Measurements from ENCODE around the gene ENTPD5.
A peak's percentile ranks its signal among the peaks of the same experiment; 100 is the strongest.

The ENTPD5 gene

GRCh38 chr14:74018586-74019407 is at the start of gene ENTPD5, which contains the start of gene BBOF1 (continued):
- no peak for TF ChIP-seq ZNF560 (tag by site-specific recombination; IDR thresholded peaks at IDR 0.05; ENCODE audit: borderline replicate concordance)
- TF ChIP-seq ZNF747 (tag by site-specific recombination; IDR thresholded peaks at IDR 0.05) = no peak
- TF ChIP-seq ZBTB1 (tag by site-specific recombination; IDR thresholded peaks at IDR 0.05) = no peak
- no peak for TF ChIP-seq ZNF521 (tag by site-specific recombination; IDR thresholded peaks at IDR 0.05)
- TF ChIP-seq HOXD13 (CRISPR knock-in tag; IDR thresholded peaks at IDR 0.05; ENCODE audit: borderline replicate concordance) = no peak
- TF ChIP-seq ZXDB (tag by site-specific recombination; IDR thresholded peaks at IDR 0.05) = peak; percentile 40
- no peak for TF ChIP-seq ZNF416 (tag by site-specific recombination; IDR thresholded peaks at IDR 0.05)
- no peak for TF ChIP-seq ZNF518A (tag by site-specific recombination; conservative IDR thresholded peaks at IDR 0.05; ENCODE audit: low read depth)
- TF ChIP-seq, protein P1, sequence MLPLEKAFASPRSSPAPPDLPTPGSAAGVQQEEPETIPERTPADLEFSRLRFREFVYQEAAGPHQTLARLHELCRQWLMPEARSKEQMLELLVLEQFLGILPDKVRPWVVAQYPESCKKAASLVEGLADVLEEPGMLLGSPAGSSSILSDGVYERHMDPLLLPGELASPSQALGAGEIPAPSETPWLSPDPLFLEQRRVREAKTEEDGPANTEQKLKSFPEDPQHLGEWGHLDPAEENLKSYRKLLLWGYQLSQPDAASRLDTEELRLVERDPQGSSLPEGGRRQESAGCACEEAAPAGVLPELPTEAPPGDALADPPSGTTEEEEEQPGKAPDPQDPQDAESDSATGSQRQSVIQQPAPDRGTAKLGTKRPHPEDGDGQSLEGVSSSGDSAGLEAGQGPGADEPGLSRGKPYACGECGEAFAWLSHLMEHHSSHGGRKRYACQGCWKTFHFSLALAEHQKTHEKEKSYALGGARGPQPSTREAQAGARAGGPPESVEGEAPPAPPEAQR (tag by site-specific recombination; IDR thresholded peaks at IDR 0.05) = no peak
- 0 out of 2 replicates have a peak, but pooled peaks have one; percentile 51 for TF ChIP-seq KLF16 (tag by site-specific recombination; IDR thresholded peaks at IDR 0.05)
- TF ChIP-seq ZEB2 (tag by site-specific recombination; IDR thresholded peaks at IDR 0.05) = 0 out of 2 replicates have a peak, but pooled peaks have one; percentile 23
- peak; percentile 72; the same call in 1 of the 2 replicates for TF ChIP-seq ZNF501 (tag by site-specific recombination; IDR thresholded peaks at IDR 0.05)
- peak; percentile 65; the same call in 1 of the 2 replicates for TF ChIP-seq ZBTB48 (tag by site-specific recombination; IDR thresholded peaks at IDR 0.05)
- TF ChIP-seq ZNF221 (tag by site-specific recombination; IDR thresholded peaks at IDR 0.05; ENCODE audit: borderline replicate concordance) = no peak
- TF ChIP-seq, protein P2, sequence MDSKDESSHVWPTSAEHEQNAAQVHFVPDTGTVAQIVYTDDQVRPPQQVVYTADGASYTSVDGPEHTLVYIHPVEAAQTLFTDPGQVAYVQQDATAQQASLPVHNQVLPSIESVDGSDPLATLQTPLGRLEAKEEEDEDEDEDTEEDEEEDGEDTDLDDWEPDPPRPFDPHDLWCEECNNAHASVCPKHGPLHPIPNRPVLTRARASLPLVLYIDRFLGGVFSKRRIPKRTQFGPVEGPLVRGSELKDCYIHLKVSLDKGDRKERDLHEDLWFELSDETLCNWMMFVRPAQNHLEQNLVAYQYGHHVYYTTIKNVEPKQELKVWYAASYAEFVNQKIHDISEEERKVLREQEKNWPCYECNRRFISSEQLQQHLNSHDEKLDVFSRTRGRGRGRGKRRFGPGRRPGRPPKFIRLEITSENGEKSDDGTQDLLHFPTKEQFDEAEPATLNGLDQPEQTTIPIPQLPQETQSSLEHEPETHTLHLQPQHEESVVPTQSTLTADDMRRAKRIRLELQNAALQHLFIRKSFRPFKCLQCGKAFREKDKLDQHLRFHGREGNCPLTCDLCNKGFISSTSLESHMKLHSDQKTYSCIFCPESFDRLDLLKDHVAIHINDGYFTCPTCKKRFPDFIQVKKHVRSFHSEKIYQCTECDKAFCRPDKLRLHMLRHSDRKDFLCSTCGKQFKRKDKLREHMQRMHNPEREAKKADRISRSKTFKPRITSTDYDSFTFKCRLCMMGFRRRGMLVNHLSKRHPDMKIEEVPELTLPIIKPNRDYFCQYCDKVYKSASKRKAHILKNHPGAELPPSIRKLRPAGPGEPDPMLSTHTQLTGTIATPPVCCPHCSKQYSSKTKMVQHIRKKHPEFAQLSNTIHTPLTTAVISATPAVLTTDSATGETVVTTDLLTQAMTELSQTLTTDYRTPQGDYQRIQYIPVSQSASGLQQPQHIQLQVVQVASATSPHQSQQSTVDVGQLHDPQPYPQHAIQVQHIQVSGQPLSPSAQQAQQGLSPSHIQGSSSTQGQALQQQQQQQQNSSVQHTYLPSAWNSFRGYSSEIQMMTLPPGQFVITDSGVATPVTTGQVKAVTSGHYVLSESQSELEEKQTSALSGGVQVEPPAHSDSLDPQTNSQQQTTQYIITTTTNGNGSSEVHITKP (tag by site-specific recombination; IDR thresholded peaks at IDR 0.05) = peak; percentile 39
- no peak for TF ChIP-seq PRDM4 (tag by site-specific recombination; IDR thresholded peaks at IDR 0.05)
- TF ChIP-seq, protein P3, sequence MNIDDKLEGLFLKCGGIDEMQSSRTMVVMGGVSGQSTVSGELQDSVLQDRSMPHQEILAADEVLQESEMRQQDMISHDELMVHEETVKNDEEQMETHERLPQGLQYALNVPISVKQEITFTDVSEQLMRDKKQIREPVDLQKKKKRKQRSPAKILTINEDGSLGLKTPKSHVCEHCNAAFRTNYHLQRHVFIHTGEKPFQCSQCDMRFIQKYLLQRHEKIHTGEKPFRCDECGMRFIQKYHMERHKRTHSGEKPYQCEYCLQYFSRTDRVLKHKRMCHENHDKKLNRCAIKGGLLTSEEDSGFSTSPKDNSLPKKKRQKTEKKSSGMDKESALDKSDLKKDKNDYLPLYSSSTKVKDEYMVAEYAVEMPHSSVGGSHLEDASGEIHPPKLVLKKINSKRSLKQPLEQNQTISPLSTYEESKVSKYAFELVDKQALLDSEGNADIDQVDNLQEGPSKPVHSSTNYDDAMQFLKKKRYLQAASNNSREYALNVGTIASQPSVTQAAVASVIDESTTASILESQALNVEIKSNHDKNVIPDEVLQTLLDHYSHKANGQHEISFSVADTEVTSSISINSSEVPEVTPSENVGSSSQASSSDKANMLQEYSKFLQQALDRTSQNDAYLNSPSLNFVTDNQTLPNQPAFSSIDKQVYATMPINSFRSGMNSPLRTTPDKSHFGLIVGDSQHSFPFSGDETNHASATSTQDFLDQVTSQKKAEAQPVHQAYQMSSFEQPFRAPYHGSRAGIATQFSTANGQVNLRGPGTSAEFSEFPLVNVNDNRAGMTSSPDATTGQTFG (tag by site-specific recombination; IDR thresholded peaks at IDR 0.05; ENCODE audit: borderline replicate concordance) = no peak
- TF ChIP-seq SP2 (tag by site-specific recombination; IDR thresholded peaks at IDR 0.05) = peak; percentile 34
- no peak; the same call in 1 of the 2 replicates for TF ChIP-seq OSR2 (tag by site-specific recombination; IDR thresholded peaks at IDR 0.05)
- no peak for TF ChIP-seq MYNN (tag by site-specific recombination; IDR thresholded peaks at IDR 0.05; ENCODE audit: borderline replicate concordance)
- no peak for TF ChIP-seq GFI1B (tag by site-specific recombination; IDR thresholded peaks at IDR 0.05)
- no peak for TF ChIP-seq ZNF549 (tag by site-specific recombination; IDR thresholded peaks at IDR 0.05)
- no peak for TF ChIP-seq FEZF1 (tag by site-specific recombination; IDR thresholded peaks at IDR 0.05)
- no peak for TF ChIP-seq HOXC10 (CRISPR knock-in tag; IDR thresholded peaks at IDR 0.05)
